Choroid plexus epithelial cell (primary cell): ENCODE measurements around the gene RANBP3L.
"Not testable (repeated sequence)": the region's sequence is repeated elsewhere in the genome, so short reads cannot be mapped to it uniquely, and the experiment has no call there.

Experiments
- DNase-seq: peaks from one replicate; pipeline ENCODE4 v3.0.0-alpha.2; 2010; ENCODE audit warnings: low read depth
- H3K4me3 ChIP-seq: 2 replicates; pipeline ENCODE4 v1.5.1; 2011; ENCODE audit warnings: low read depth, mild to moderate bottlenecking, control low read depth, low read length, moderate library complexity
- TF ChIP-seq, protein P1 (sequence below): conservative IDR thresholded peaks from 2 replicates; pipeline ENCODE4 v1.5.1; 2011; ENCODE audit warnings: low read depth, mild to moderate bottlenecking, control low read depth, inconsistent platforms, low read length, moderate library complexity

Gene RANBP3L

DNA sequence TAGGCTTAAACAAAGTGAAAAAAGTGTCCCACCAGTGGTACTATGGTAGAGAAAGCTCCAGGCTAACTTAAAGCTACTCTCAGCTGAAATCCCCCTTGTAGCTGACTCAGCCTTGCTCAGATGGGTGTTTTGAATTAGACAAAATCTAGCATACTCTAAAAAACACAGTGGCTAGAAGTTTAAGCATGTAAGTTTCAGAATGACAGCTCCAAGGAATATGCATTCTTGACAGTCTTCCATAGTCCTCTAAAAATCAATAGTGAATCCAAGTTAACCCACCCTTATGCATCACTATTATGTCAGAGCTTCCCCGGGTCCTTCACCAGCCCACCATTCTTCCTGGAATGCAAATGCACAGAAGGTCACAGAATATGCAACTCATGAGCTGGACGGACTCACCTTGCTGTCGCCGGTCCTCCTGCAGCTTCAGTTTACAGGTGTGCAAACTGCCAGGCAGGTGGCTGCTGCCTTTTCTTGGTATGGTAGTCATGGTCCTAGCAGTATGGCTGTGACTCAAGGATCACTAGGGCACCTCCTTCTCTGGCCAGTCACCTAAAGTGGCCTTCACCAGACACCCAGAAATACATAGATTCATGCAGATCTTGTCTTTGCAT lies 668 bp downstream of the RANBP3L start:
- TF ChIP-seq, protein P1, sequence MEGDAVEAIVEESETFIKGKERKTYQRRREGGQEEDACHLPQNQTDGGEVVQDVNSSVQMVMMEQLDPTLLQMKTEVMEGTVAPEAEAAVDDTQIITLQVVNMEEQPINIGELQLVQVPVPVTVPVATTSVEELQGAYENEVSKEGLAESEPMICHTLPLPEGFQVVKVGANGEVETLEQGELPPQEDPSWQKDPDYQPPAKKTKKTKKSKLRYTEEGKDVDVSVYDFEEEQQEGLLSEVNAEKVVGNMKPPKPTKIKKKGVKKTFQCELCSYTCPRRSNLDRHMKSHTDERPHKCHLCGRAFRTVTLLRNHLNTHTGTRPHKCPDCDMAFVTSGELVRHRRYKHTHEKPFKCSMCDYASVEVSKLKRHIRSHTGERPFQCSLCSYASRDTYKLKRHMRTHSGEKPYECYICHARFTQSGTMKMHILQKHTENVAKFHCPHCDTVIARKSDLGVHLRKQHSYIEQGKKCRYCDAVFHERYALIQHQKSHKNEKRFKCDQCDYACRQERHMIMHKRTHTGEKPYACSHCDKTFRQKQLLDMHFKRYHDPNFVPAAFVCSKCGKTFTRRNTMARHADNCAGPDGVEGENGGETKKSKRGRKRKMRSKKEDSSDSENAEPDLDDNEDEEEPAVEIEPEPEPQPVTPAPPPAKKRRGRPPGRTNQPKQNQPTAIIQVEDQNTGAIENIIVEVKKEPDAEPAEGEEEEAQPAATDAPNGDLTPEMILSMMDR = no peak
- peak overlapping the region; percentile 50 for H3K4me3 ChIP-seq
- DNase-seq = peak; percentile 9

DNA sequence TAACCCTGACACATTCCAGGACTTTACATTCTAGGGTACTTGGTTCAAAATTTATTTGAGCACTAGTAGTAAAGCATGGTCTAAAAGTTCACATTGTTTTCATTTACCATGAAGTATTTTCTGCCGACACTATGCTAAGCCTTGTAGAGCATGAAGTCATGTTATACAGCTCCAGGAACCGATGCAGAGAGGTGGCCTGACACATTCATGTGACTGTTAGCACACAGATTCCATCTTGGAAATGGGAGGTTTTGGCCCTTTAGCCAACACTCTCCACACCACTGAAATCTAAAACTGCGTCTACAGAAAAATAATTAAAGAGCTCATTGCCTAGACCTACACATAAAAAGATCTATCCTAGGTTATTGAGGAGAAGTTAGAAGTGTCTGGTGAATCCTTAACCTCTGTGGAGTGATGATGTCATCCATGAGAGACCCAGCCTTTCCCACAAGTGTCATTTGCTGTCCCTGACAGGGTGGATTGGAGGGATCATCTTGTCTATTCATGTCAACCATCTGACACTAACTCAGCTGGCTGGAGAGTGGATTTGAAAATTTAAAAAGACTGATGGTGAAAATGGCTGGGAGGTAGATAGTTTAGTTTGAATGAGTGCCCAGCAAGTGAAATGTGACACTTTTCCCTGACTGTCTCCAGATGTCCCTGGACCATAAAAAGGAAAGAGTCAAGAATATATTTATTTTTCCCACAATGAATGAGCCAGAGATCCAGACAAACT lies 1.3 kb downstream of the RANBP3L start:
- peak overlapping the region; percentile 50 for H3K4me3 ChIP-seq
- peak; percentile 28 for DNase-seq
- TF ChIP-seq, protein P1 = no peak

DNA sequence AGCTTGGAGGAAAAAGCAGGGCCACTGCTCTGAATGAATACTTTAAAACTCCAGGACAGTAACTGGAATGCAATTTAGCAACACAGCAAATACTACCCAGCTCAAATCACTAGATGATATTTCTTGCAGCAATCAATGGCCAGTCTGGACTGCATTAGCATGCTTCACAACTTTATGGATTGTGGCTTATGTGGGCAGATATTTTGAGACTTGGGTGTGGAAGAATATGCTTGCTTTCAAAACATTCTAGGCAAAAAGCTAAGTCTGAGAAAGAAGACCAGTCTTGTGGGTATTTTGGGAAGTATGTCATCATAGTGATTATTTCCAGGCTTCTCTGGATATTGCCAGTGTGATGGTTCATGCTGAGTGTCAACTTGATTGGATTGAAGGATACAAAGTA lies 3.1 kb downstream of the RANBP3L start:
- no peak overlapping the region for H3K4me3 ChIP-seq
- peak; percentile 29 for DNase-seq
- TF ChIP-seq, protein P1 = no peak

DNA sequence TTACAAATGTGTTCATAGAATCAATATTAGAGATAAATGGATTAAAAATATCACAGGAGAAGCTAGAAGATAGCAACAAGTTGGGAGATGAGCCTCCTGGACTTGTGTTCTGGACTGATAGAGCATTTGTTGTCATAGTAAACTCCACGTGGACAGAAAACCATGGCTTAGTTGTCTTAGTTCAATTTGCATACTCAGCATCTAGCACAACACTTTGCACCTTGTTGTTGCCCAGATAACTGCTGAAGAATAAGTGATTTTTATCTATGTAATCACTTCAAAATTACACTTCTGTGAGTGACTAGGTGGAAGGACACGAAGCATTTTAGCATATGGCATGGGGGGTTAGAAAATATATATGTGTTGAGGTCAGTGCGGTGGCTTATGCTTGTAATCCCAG lies 4.0 kb downstream of the RANBP3L start:
- no peak for DNase-seq
- H3K4me3 ChIP-seq = no peak overlapping the region
- TF ChIP-seq, protein P1 = no peak

DNA sequence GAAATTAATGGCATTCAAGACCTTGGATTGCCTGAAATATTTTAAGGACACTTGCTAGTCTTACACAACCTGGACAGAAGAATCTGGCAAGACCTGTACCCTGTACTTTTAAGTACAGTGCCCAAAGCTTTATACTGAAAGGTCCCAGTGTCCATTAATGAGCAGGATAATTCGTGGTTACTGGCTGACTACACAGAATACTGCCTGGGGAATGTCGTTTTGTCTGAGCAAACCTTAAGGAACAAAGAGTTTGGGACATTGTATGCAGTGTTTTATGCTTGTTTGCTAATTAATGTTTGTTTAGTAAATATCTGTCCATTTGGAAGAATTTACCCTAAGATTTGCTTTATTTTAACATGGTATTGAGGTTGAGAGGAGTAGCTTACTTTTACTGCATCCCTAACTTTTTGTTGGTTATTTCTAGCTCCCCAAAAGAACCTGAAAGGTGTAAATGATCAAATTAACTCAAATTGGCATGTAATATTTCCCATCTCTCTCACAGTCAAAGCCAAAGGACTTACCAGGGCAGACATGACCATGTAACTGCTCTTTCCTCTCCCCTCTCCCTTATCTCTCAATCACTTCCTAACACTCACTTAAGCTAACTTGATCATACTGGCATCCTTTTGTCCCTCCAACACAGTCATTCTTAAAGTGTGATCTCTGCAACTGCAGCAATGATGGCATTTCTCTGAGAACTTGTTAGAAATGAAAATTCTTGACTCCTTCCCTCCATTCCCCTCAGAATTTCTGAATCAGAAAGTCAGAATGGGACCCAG lies 15.7 kb downstream of the RANBP3L start:
- TF ChIP-seq, protein P1 = no peak
- H3K4me3 ChIP-seq = no peak overlapping the region
- DNase-seq = no peak

DNA sequence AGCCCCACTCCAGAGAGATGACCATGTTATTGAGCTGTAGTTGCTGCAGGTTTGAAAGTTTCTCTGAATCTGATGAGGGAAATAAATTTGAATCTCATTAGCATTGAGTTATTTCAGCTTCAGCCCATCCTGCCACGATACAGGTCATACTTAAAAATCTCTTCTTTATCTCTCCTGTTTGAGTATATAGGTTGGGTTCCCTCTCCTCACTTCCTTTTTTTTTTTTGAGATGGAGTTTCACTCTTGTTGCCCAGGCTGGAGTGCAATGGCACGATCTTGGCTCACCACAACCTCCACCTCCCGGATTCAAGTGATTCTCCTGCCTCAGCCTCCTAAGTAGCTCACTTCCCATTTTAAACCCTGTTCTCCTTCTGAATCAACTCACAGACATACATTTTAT lies 17.9 kb downstream of the RANBP3L start:
- not testable (repeated sequence) for H3K4me3 ChIP-seq, DNase-seq

DNA sequence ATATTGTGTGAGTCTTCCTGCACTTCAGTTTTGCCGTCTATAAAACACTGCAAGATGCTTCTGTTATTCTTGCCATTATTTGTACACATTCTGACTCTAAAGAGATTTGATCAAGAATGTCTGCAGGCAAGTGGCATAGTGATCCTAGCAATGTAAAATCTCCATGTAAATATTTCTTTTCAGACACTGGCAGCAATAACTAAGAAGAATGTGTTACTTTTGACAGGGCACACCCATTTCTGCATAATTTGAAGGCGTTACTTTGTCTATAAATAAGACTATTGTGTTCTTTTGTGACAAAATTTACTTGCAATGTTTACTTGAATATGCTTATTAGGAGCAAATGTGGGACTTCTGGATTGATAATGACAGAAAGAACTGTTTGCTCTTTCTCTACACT lies 20.1 kb downstream of the RANBP3L start:
- TF ChIP-seq, protein P1 = no peak
- DNase-seq = no peak

More for the DNA sequence above, 20.1 kb downstream of the RANBP3L start:
- no peak overlapping the region for H3K4me3 ChIP-seq
